Hepatocyte (in vitro differentiated cells): ENCODE results near the gene CCDC174. TPM values are rescaled to one million over a fixed set of nuclear protein-coding genes. Genes with fewer than 3 reads are reported as not detected.

ENCODE experiments used
- DNase-seq: peaks from one replicate; pipeline ENCODE4 v3.0.0-alpha.2; 2016; ENCODE audit warnings: low spot score
- H2AFZ ChIP-seq: fragments of 200-600 bp; sonication (generic); 2 replicates; pipeline ENCODE4 v1.6.0; 2016; ENCODE audit warnings: antibody characterized with exemption, mild to moderate bottlenecking
- H3K27ac ChIP-seq: fragments of 200-600 bp; sonication (generic); 2 replicates; pipeline ENCODE4 v1.5.1; 2016; ENCODE audit warnings: mild to moderate bottlenecking
- H3K27me3 ChIP-seq: fragments of 200-600 bp; sonication (generic); 2 replicates; pipeline ENCODE4 v1.6.1; 2016
- H3K36me3 ChIP-seq: fragments of 200-600 bp; sonication (generic); replicated peaks from 2 replicates; pipeline ENCODE4 v1.5.1; 2016; ENCODE audit warnings: low read depth; ENCODE audit not compliant: insufficient read depth
- H3K4me1 ChIP-seq: fragments of 200-600 bp; sonication (generic); 2 replicates; pipeline ENCODE4 v1.5.1; 2016; ENCODE audit warnings: mild to moderate bottlenecking, moderate library complexity; ENCODE audit not compliant: insufficient read depth
- H3K4me2 ChIP-seq: fragments of 200-600 bp; sonication (generic); 2 replicates; pipeline ENCODE4 v1.6.0; 2016
- H3K4me3 ChIP-seq: fragments of 200-600 bp; sonication (generic); 2 replicates; pipeline ENCODE4 v1.5.1; 2016; ENCODE audit warnings: mild to moderate bottlenecking
- H3K79me2 ChIP-seq: fragments of 200-600 bp; sonication (generic); 2 replicates; pipeline ENCODE4 v1.6.0; 2017; ENCODE audit warnings: mild to moderate bottlenecking
- H3K9me2 ChIP-seq: fragments of 200-600 bp; sonication (generic); replicated peaks from 2 replicates; pipeline ENCODE4 v1.6.0; 2017; ENCODE audit warnings: mild to moderate bottlenecking; ENCODE audit not compliant: insufficient read depth
- H3K9me3 ChIP-seq: fragments of 200-600 bp; sonication (generic); 2 replicates; pipeline ENCODE4 v1.5.1; 2016; ENCODE audit warnings: low read depth, mild to moderate bottlenecking
- H4K20me1 ChIP-seq: fragments of 200-600 bp; sonication (generic); 2 replicates; pipeline ENCODE4 v1.6.0; 2016; ENCODE audit warnings: mild to moderate bottlenecking; ENCODE audit not compliant: insufficient read depth, poor library complexity, severe bottlenecking
- EZH2 ChIP-seq: fragments of 200-600 bp; sonication (generic); IDR thresholded peaks from 2 replicates; pipeline ENCODE4 v1.6.1; 2016; ENCODE audit warnings: antibody characterized with exemption, mild to moderate bottlenecking, borderline replicate concordance
- EZH2phosphoT487 ChIP-seq: fragments of 200-600 bp; sonication (generic); IDR thresholded peaks from one replicate; pipeline ENCODE4 v1.6.1; 2018; ENCODE audit warnings: antibody characterized with exemption, mild to moderate bottlenecking, low read depth, moderate library complexity; ENCODE audit not compliant: unreplicated experiment, severe bottlenecking
- WGBS: methylation state at CpG from one replicate; pipeline ENCODE4 v1.1.6; 2016; ENCODE audit warnings: low lambda C conversion rate; ENCODE audit errors: missing lambda C conversion rate; 5-methylcytosine and 5-hydroxymethylcytosine counted together
- polyA plus RNA-seq: library from polyadenylated mRNA; unstranded; fragments of >200 nt; fragmentation: Nextera tagmentation; extraction: Ambion mirVana; gene quantifications from 2 replicates; pipeline ENCODE4 v1.2.1, GENCODE V29; 2016
- total RNA-seq: library from RNA; depleted of rRNA; stranded (reverse); fragments of >200 nt; gene quantifications from 2 replicates; pipeline ENCODE4 v1.2.3, GENCODE V29; 2014
- TF ChIP-seq, protein P1 (sequence below): fragments of 200-600 bp; sonication (generic); IDR thresholded peaks from 2 replicates; pipeline ENCODE4 v1.5.1; 2016; ENCODE audit warnings: antibody characterized with exemption, mild to moderate bottlenecking; ENCODE audit not compliant: poor library complexity

CCDC174 gene
- total and polyA plus RNA-seq, 2 experiments from 2014 or later = 18.6 to 23.6 TPM

DNA sequence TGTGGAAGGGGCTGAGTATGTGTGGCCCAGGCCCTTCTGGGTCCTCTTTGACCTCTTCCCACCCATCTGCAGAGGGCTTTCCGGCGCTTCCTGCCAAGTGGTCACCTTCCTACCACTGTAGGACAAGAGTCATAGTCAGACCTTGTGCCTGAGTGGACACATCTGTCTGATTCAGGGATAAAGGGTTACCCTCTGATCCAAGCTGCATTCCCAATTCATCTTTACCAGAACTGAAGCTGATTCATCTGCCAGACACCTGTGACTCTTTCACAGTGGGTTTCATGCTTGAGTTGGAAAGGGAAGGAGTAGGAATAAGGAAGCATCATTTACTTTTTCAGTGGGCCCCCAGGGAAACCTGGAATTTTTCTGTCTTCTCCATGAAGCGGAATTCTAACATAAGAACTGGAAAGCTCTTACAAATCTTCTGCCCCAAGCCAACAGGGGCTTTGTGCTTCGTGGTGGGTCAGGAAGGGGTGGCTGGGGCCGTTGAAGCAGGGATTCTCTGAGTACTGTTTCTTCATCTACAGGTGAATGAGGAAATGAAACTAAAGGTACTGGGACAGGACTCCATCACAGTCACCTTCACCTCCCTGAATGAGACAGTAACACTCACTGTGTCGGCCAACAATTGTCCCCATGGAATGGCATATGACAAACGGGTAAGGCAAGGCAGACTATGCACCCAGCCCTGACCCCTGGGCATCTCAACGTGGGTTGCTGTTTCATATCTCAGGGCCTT lies 69.7 kb downstream of the CCDC174 start:
- TF ChIP-seq, protein P1, sequence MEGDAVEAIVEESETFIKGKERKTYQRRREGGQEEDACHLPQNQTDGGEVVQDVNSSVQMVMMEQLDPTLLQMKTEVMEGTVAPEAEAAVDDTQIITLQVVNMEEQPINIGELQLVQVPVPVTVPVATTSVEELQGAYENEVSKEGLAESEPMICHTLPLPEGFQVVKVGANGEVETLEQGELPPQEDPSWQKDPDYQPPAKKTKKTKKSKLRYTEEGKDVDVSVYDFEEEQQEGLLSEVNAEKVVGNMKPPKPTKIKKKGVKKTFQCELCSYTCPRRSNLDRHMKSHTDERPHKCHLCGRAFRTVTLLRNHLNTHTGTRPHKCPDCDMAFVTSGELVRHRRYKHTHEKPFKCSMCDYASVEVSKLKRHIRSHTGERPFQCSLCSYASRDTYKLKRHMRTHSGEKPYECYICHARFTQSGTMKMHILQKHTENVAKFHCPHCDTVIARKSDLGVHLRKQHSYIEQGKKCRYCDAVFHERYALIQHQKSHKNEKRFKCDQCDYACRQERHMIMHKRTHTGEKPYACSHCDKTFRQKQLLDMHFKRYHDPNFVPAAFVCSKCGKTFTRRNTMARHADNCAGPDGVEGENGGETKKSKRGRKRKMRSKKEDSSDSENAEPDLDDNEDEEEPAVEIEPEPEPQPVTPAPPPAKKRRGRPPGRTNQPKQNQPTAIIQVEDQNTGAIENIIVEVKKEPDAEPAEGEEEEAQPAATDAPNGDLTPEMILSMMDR = no peak
- no peak for TF ChIP-seq EZH2phosphoT487
- no peak for TF ChIP-seq EZH2
- Histone ChIP-seq H2AFZ (no peak overlapping the region), H3K9me2 (no peaks in the 10 kb centered on the region), H3K4me1 (peaks cover 7% of the 10 kb centered on the region), H3K9me3 (no peaks in the 10 kb centered on the region), H3K27ac (no peak overlapping the region), H3K36me3 (no peaks in the 10 kb centered on the region), H3K27me3 (no peaks in the 10 kb centered on the region), H3K4me3 (no peak overlapping the region), H3K4me2 (no peak overlapping the region), H3K79me2 (no peaks in the 10 kb centered on the region), H4K20me1 (no peaks in the 10 kb centered on the region)
- 88% methylated on average over 8 of the region's 8 CpGs for WGBS
- DNase-seq = no peak

Other genes with a start within 250 kb of the CCDC174 start
- 57.1 and 58.9 TPM in 2 replicates for gene SLC6A6, start 249.2 kb upstream of the CCDC174 start, total RNA-seq
- 30.7 and 31.8 TPM in 2 replicates for gene SLC6A6, start 249.2 kb upstream of the CCDC174 start, polyA plus RNA-seq
- 0.73 and 1.0 TPM in 2 replicates for gene GRIP2, start 111.4 kb upstream of the CCDC174 start, total RNA-seq
- 2.4 and 3.6 TPM in 2 replicates for gene GRIP2, start 111.4 kb upstream of the CCDC174 start, polyA plus RNA-seq
- 0.07 TPM in 1 of 2 replicates, not detected in the other for gene C3orf20, start 23.4 kb downstream of the CCDC174 start, total RNA-seq
- 0.10 TPM in 1 of 2 replicates, not detected in the other for gene C3orf20, start 23.4 kb downstream of the CCDC174 start, polyA plus RNA-seq
- gene FGD5, start 167.2 kb downstream of the CCDC174 start, total RNA-seq = 2.6 and 2.9 TPM in 2 replicates
- gene FGD5, start 167.2 kb downstream of the CCDC174 start, polyA plus RNA-seq = 2.2 and 3.3 TPM in 2 replicates